SK-N-MC (cell line): ENCODE results near the gene NUP50.

ENCODE experiments used
- DNase-seq: peaks from one replicate; pipeline ENCODE4 v3.0.0-alpha.2; 2011; ENCODE audit warnings: low read depth, low spot score
- H3K27ac ChIP-seq: fragments of 200-600 bp; sonication (generic); 2 replicates; pipeline ENCODE4 v1.5.1; 2016; ENCODE audit warnings: mixed run types
- H3K36me3 ChIP-seq: fragments of 200-600 bp; sonication (generic); 2 replicates; pipeline ENCODE4 v1.6.1; 2017; ENCODE audit warnings: antibody characterized with exemption, low read length, mixed read lengths; ENCODE audit not compliant: insufficient read depth
- H3K4me3 ChIP-seq: fragments of 200-600 bp; sonication (generic); 2 replicates; pipeline ENCODE4 v1.5.1; 2016
- H3K9ac ChIP-seq: fragments of 200-600 bp; sonication (generic); 2 replicates; pipeline ENCODE4 v1.8.0; 2017; ENCODE audit warnings: mixed run types, mixed read lengths; ENCODE audit not compliant: insufficient read length
- H3K9me3 ChIP-seq: fragments of 200-600 bp; sonication (generic); 2 replicates; pipeline ENCODE4 v1.6.1; 2017; ENCODE audit warnings: low read depth, mild to moderate bottlenecking, antibody characterized with exemption, low read length, moderate library complexity, mixed read lengths
- EZH2 ChIP-seq: fragments of 200-600 bp; sonication (generic); IDR thresholded peaks from one replicate; pipeline ENCODE4 v1.6.1; 2017; ENCODE audit warnings: antibody characterized with exemption
- FOXP2 ChIP-seq: optimal IDR thresholded peaks from 2 replicates; pipeline ENCODE3; 2011; ENCODE audit warnings: mild to moderate bottlenecking, moderate library complexity; ENCODE audit not compliant: insufficient read depth; ENCODE audit errors: extremely low read length, control extremely low read depth
- POLR2AphosphoS5 ChIP-seq: IDR thresholded peaks from 2 replicates; pipeline ENCODE4 v1.6.1; 2012; ENCODE audit warnings: mild to moderate bottlenecking, low read depth, low read length, borderline replicate concordance

NUP50 gene

DNA sequence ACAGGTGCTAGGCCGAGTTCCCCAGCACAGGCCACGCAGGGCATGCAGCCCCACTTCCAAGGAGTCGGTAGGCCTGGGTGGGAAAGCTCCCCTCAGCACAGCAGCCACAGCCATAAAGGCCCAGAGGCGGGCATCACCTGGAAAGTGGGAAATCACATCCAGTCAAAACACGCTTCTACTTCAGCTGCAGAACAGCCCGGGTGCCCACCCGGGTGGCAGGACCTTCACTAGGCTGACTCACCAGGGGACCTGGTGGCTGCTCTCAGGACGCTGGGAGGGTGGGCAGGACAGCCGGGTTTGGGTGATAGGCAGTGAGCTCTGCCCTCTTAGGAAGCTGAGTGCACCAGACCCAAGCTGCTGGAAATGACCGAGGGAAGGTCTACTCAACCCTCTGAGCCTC, 69.7 kb downstream of the NUP50 start:
- H3K9ac ChIP-seq: no peak overlapping the region
- H3K4me3 ChIP-seq: no peak overlapping the region

GRCh38 chr22:45233827-45234226, 70.1 kb downstream of the NUP50 start:
- no peak for DNase-seq
- no peak overlapping the region for H3K27ac ChIP-seq
- no peaks in the 10 kb centered on the region for H3K36me3 ChIP-seq
- TF ChIP-seq POLR2AphosphoS5 (no peak), FOXP2 (no peak), EZH2 (no peak)
- no peaks in the 10 kb centered on the region for H3K9me3 ChIP-seq
- no peak overlapping the region for H3K9ac ChIP-seq
- no peak overlapping the region for H3K4me3 ChIP-seq

More for the DNA sequence above, 69.7 kb downstream of the NUP50 start:
- Histone ChIP-seq H3K27ac (no peak overlapping the region), H3K9me3 (no peaks in the 10 kb centered on the region), H3K36me3 (no peaks in the 10 kb centered on the region)
- no peak for TF ChIP-seq EZH2
- TF ChIP-seq POLR2AphosphoS5: no peak
- DNase-seq: no peak

- Histone ChIP-seq H3K9ac (no peak overlapping the region), H3K27ac (no peak overlapping the region), H3K4me3 (no peak overlapping the region), H3K9me3 (no peaks in the 10 kb centered on the region), H3K36me3 (no peaks in the 10 kb centered on the region)
- no peak for TF ChIP-seq FOXP2
- TF ChIP-seq POLR2AphosphoS5: no peak
- no peak for TF ChIP-seq EZH2
- DNase-seq: no peak
These were observed 71.5 kb downstream of the NUP50 start for GRCh38 chr22:45235101-45235777.

DNA sequence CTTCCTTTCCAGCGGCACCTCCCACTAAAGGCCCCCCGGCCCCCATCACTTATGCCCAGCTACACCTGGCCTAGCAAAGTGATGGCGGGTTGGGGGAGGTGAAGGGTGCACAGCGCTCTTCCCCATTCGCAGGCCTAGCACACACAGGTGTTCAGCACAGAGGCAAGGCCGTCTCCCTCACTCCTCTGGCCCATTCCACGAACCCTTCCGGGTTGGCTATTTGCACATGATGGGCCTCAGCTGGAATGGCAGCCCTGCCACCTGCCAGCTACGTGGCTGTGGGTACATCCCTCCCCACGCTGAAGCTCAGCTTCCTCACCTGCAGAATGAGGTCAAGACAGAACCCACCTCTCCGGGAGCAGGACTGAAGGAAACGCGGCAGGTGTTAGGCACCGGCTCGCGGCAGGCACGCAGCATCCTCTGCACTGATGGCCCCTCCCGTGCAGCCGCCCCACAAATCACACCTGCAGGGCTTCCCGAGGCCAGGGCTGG, 72.2 kb downstream of the NUP50 start:
- H3K27ac ChIP-seq: no peak overlapping the region
- TF ChIP-seq FOXP2 (no peak), EZH2 (no peak), POLR2AphosphoS5 (no peak)
- DNase-seq: no peak

GRCh38 chr22:45237065-45237990, 73.6 kb downstream of the NUP50 start:
- Histone ChIP-seq H3K9me3 (no peaks in the 10 kb centered on the region), H3K4me3 (no peak overlapping the region), H3K9ac (no peak overlapping the region), H3K27ac (no peak overlapping the region), H3K36me3 (no peaks in the 10 kb centered on the region)
- no peak for TF ChIP-seq FOXP2
- no peak for TF ChIP-seq POLR2AphosphoS5
- TF ChIP-seq EZH2: no peak
- no peak for DNase-seq

More for the DNA sequence above, 72.2 kb downstream of the NUP50 start:
- no peaks in the 10 kb centered on the region for H3K36me3 ChIP-seq
- H3K9ac ChIP-seq: no peak overlapping the region
- no peak overlapping the region for H3K4me3 ChIP-seq
- H3K9me3 ChIP-seq: no peaks in the 10 kb centered on the region
